Coronary artery (tissue), 2 donors: ENCODE data around the gene CRACR2A.

Experiments
- DNase-seq: peaks from one replicate; pipeline ENCODE4 v3.0.0-alpha.2; 2017; ENCODE audit warnings: low spot score
- H3K27ac ChIP-seq, 2 donors: fragments of 200-600 bp; sonication (generic); one replicate each; pipeline ENCODE4 v1.5.1; 2016 to 2019
- H3K4me3 ChIP-seq: fragments of 200-600 bp; sonication (generic); 2 replicates; pipeline ENCODE4 v1.5.1; 2016; ENCODE audit warnings: mild to moderate bottlenecking, moderate library complexity
- CTCF ChIP-seq: fragments of 200-600 bp; sonication (generic); IDR thresholded peaks from one replicate; pipeline ENCODE4 v1.5.1; 2019; ENCODE audit warnings: antibody characterized with exemption

The CRACR2A gene

GRCh38 chr12:3790642-3791041, 37.7 kb upstream of the CRACR2A start:
- no peak for DNase-seq
- no peak overlapping the region for H3K4me3 ChIP-seq
- H3K27ac ChIP-seq, result no peak overlapping the region
- TF ChIP-seq CTCF, result no peak

- TF ChIP-seq CTCF, result no peak
- Histone ChIP-seq H3K4me3 (no peak overlapping the region), H3K27ac (no peak overlapping the region)
- DNase-seq, result no peak
These were observed 36.9 kb upstream of the CRACR2A start for GRCh38 chr12:3789838-3790237.

- TF ChIP-seq CTCF, result no peak
- no peak for DNase-seq
- Histone ChIP-seq H3K27ac (no peak overlapping the region), H3K4me3 (no peak overlapping the region)
These were observed 24.4 kb upstream of the CRACR2A start for GRCh38 chr12:3777206-3777809.

- H3K4me3 ChIP-seq, result no peak overlapping the region
- no peak for TF ChIP-seq CTCF
- no peak for DNase-seq
- H3K27ac ChIP-seq, result no peak overlapping the region
These were observed 22.6 kb upstream of the CRACR2A start for GRCh38 chr12:3775385-3776035.

GRCh38 chr12:3772380-3772779, 19.5 kb upstream of the CRACR2A start:
- no peak overlapping the region for H3K27ac ChIP-seq
- TF ChIP-seq CTCF, result no peak
- no peak overlapping the region for H3K4me3 ChIP-seq
- no peak for DNase-seq

GRCh38 chr12:3771853-3772252, 18.9 kb upstream of the CRACR2A start:
- DNase-seq, result no peak
- TF ChIP-seq CTCF, result no peak
- H3K27ac ChIP-seq, result no peak overlapping the region
- H3K4me3 ChIP-seq, result no peak overlapping the region

- no peak for DNase-seq
- no peak for TF ChIP-seq CTCF
- Histone ChIP-seq H3K4me3 (no peak overlapping the region), H3K27ac (no peak overlapping the region)
These were observed 18.0 kb upstream of the CRACR2A start for GRCh38 chr12:3770891-3771290.
